Activated B cell treated with CpG ODN at 0.5 μM for 24 hours (primary cell): ENCODE data around the gene HRK. TPM values are rescaled to one million over a fixed set of nuclear protein-coding genes. Genes with fewer than 3 reads are reported as not detected.

Experiments used
- ATAC-seq: fragments of 200-7000 bp; cut with Tn5 transposase; one replicate; pipeline ENCODE4 v1.10.0; 2021; ENCODE audit warnings: low read depth, mild to moderate bottlenecking, moderate library complexity
- CTCF ChIA-PET: fragments of 350-600 bp; sonication (Branson Sonifier 250); formaldehyde crosslinking; loops from one replicate; lab custom pipeline; 2021; ENCODE audit warnings: antibody characterized with exemption; lab: Charles Lee
- POLR2A ChIA-PET: fragments of 350-600 bp; sonication (Branson Sonifier 250); formaldehyde crosslinking; loops from one replicate; lab custom pipeline; 2021; ENCODE audit warnings: antibody characterized with exemption; lab: Charles Lee
- DNase-seq: peaks from one replicate; pipeline ENCODE4 v3.0.0; 2022
- H3K27ac Mint-ChIP-seq: one replicate; pipeline ENCODE4 v1.8.0; 2020; ENCODE audit warnings: mixed read lengths
- H3K27me3 Mint-ChIP-seq: one replicate; pipeline ENCODE4 v1.8.0; 2021; ENCODE audit warnings: mixed read lengths
- H3K36me3 Mint-ChIP-seq: one replicate; pipeline ENCODE4 v1.8.0; 2021; ENCODE audit warnings: low read depth, mixed read lengths
- H3K4me1 Mint-ChIP-seq: one replicate; pipeline ENCODE4 v1.8.0; 2021; ENCODE audit warnings: mixed read lengths
- H3K4me3 Mint-ChIP-seq: one replicate; pipeline ENCODE4 v1.8.0; 2020; ENCODE audit warnings: mild to moderate bottlenecking, mixed read lengths
- H3K9me3 Mint-ChIP-seq: one replicate; pipeline ENCODE4 v1.8.0; 2020; ENCODE audit warnings: mixed read lengths
- intact Hi-C: fragments of 100-400 bp; cut with micrococcal nuclease; formaldehyde crosslinking; loops from one replicate; pipeline ENCODE4 v1.15.1; 2024
- total RNA-seq: library from RNA; stranded (reverse); gene quantifications from 2 replicates; pipeline ENCODE4 v1.2.3, GENCODE V29; 2022
- TF ChIP-seq, protein P1 (sequence below): fragments of 200-600 bp; IDR thresholded peaks from one replicate; pipeline ENCODE4 v1.8.0; 2022; ENCODE audit warnings: antibody characterized with exemption, mild to moderate bottlenecking

The HRK gene
- total RNA-seq, 1 donor from 2014 or later = 4.7 TPM

DNA sequence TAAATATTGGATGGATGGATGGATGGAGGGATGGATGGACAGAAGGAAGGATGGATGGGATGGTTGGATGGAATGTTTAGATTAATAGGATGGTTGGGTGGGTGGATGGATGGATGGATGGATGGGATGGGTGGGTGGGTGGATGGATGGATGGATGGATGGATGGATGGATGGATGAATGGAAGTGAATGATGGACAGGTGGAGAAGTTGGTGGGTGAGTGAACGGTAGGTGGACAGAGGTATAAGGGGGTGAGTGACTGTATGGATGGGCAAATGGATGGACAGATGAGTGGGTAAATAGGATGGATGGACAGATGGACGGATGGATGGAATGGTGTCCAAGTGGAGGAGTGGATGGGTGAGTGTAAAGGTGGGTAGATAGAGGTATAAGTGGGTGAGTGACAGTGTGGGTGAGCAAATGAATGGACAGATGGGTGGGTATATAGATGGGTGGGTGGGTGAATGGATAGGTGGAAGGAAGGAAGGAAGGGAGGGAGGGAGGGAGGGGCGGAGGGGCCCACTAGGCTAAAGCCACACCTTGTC is 41.9 kb downstream of the HRK start:
- ATAC-seq (no peak), DNase-seq (no peak)
- H3K4me1 Mint-ChIP-seq = peaks cover 9% of the 10 kb centered on the region
- ChIA-PET POLR2A (no interaction called here), CTCF (no interaction called here)
- H3K36me3 Mint-ChIP-seq = peaks cover 7% of the 10 kb centered on the region
- TF ChIP-seq, protein P1, sequence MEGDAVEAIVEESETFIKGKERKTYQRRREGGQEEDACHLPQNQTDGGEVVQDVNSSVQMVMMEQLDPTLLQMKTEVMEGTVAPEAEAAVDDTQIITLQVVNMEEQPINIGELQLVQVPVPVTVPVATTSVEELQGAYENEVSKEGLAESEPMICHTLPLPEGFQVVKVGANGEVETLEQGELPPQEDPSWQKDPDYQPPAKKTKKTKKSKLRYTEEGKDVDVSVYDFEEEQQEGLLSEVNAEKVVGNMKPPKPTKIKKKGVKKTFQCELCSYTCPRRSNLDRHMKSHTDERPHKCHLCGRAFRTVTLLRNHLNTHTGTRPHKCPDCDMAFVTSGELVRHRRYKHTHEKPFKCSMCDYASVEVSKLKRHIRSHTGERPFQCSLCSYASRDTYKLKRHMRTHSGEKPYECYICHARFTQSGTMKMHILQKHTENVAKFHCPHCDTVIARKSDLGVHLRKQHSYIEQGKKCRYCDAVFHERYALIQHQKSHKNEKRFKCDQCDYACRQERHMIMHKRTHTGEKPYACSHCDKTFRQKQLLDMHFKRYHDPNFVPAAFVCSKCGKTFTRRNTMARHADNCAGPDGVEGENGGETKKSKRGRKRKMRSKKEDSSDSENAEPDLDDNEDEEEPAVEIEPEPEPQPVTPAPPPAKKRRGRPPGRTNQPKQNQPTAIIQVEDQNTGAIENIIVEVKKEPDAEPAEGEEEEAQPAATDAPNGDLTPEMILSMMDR = no peak
- H3K9me3 Mint-ChIP-seq = no peaks in the 10 kb centered on the region
- H3K4me3 Mint-ChIP-seq = no peak overlapping the region
- intact Hi-C loops = no loop called here
- no peaks in the 10 kb centered on the region for H3K27me3 Mint-ChIP-seq
- no peak overlapping the region for H3K27ac Mint-ChIP-seq

DNA sequence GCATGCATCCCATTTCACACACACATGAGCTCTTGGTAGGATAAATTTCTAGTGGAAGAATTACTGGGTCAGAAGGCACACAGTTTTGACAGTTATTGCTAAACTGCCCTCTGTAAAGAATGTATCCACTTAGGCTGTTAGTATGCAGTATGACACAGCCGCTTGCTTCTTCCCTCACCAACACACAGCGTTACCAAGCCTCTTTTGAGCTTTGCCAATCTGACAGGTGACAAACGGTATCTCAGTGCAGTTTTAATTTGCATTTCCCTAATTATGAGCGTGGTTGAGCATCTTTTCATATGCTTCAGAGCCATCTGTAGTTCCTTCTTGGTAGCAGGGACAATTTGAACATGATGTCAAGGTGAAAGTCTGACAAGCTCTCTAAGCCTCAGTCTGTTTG is 42.9 kb downstream of the HRK start:
- Mint-ChIP-seq H3K36me3 (peaks cover 8% of the 10 kb centered on the region), H3K27ac (no peak overlapping the region), H3K4me1 (peaks cover 12% of the 10 kb centered on the region), H3K27me3 (no peaks in the 10 kb centered on the region), H3K9me3 (no peaks in the 10 kb centered on the region), H3K4me3 (no peak overlapping the region)
- ATAC-seq (peak; percentile 45), DNase-seq (no peak)
- intact Hi-C loops = no loop called here
- TF ChIP-seq, protein P1 = no peak
- ChIA-PET POLR2A (interaction anchor here (1.2 kb wide), 1 partner anchor 19 kb away, joined by 3 read pairs; no protein-coding TSS in a partner anchor), CTCF (no interaction called here)

DNA sequence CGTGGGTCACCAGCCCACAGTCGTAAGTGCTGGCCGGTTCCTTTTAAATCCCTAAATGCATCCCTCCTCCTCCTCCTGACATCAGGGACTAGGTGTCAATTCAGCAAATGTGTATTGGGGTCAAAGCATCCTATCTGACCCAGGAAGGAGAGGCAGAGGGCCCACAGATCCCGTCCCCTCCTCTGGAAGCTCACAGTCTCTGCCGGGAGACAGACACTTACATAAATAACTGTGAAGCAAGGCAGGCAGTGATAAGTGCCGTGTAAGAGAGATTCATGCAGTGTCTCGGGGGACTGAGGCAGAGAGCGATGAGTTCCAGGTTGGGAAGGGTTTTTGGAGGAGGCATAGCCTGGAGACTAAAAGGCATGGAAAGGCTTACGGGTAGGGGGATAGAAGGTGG is 44.1 kb downstream of the HRK start:
- no peak overlapping the region for H3K4me3 Mint-ChIP-seq
- H3K4me1 Mint-ChIP-seq = peaks cover 12% of the 10 kb centered on the region
- no peak overlapping the region for H3K27ac Mint-ChIP-seq
- CTCF ChIA-PET = no interaction called here
- no peaks in the 10 kb centered on the region for H3K27me3 Mint-ChIP-seq
- TF ChIP-seq, protein P1 = no peak
- no peak for ATAC-seq
- intact Hi-C loops = no loop called here
- H3K36me3 Mint-ChIP-seq = peaks cover 8% of the 10 kb centered on the region
- POLR2A ChIA-PET = no interaction called here
- H3K9me3 Mint-ChIP-seq = no peaks in the 10 kb centered on the region
- no peak for DNase-seq

DNA sequence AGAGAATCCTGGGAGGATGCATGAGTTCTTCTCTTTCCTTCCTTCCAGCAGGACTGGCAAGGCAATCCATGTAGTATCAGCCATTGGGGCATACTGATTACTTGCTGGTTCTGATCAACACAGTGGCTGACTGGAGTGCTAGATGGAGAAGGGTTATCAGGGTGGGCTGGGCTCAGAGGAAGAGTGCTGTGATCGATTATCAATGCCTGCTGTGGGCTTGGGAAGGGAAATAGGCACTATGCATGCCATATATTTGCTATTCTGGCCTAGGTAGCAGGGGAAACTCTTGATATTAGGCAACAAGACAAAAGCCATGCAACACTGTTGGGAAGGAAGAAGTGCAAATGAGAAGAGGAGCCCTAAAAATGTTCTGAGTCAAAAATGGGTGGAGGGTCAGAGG is 45.8 kb downstream of the HRK start:
- H3K4me3 Mint-ChIP-seq = no peak overlapping the region
- TF ChIP-seq, protein P1 = no peak
- peaks cover 12% of the 10 kb centered on the region for H3K4me1 Mint-ChIP-seq
- no peaks in the 10 kb centered on the region for H3K9me3 Mint-ChIP-seq
- H3K36me3 Mint-ChIP-seq = peaks cover 8% of the 10 kb centered on the region
- DNase-seq (no peak), ATAC-seq (no peak)
- ChIA-PET POLR2A (no interaction called here), CTCF (no interaction called here)
- no peak overlapping the region for H3K27ac Mint-ChIP-seq
- intact Hi-C loops = no loop called here
- no peaks in the 10 kb centered on the region for H3K27me3 Mint-ChIP-seq

DNA sequence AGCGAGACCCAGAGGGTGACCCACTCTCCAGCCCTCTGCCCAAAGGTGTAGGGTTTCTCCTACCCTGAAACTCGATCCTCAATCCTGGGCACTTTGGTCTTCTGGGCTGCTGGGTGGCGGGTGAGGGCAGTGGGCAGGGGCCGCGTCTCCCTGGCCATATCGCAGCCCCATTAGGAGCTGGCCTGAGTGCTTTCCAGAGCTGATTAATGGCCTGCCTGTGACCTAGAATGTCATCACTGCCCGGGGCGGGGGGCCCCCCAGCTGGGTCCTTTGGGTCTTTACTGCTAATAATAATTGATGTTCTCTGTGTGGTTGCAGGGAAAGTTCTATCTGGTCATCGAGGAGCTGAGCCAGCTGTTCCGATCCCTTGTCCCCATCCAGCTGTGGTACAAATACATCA is 47.8 kb downstream of the HRK start:
- Mint-ChIP-seq H3K27me3 (no peaks in the 10 kb centered on the region), H3K9me3 (no peaks in the 10 kb centered on the region), H3K36me3 (peaks cover 8% of the 10 kb centered on the region), H3K27ac (no peak overlapping the region), H3K4me3 (no peak overlapping the region), H3K4me1 (peaks cover 9% of the 10 kb centered on the region)
- DNase-seq (no peak), ATAC-seq (no peak)
- TF ChIP-seq, protein P1 = no peak
- intact Hi-C loops = no loop called here
- CTCF ChIA-PET = no interaction called here
- POLR2A ChIA-PET = no interaction called here
